GM19438 (cell line): ENCODE results near the gene NDUFB10.
A peak's percentile ranks its signal among the peaks of the same experiment; 100 is the strongest.

Experiments
- ATAC-seq: cut with Tn5 transposase; IDR thresholded peaks from one replicate; pipeline ENCODE4 v1.9.1; 2021; ENCODE audit warnings: low read depth; ENCODE audit not compliant: unreplicated experiment

Gene NDUFB10

GRCh38 chr16:1998852-1999801 lies 39.8 kb downstream of the NDUFB10 start:
- no peak for ATAC-seq

GRCh38 chr16:1999866-2000514 lies 40.7 kb downstream of the NDUFB10 start:
- no peak for ATAC-seq

- ATAC-seq, result no peak
These were observed 41.7 kb downstream of the NDUFB10 start for GRCh38 chr16:2001035-2001434.

GRCh38 chr16:2001456-2002355 lies 42.4 kb downstream of the NDUFB10 start:
- no peak for ATAC-seq

GRCh38 chr16:2002406-2003230 lies 43.3 kb downstream of the NDUFB10 start:
- no peak for ATAC-seq

GRCh38 chr16:2003231-2003826 lies 44.0 kb downstream of the NDUFB10 start:
- no peak for ATAC-seq

- no peak for ATAC-seq
These were observed 44.7 kb downstream of the NDUFB10 start for GRCh38 chr16:2003827-2004641.

GRCh38 chr16:2004795-2005517 lies 45.6 kb downstream of the NDUFB10 start:
- ATAC-seq, result no peak

GRCh38 chr16:2005646-2006045 lies 46.3 kb downstream of the NDUFB10 start:
- no peak for ATAC-seq

GRCh38 chr16:2006317-2006716 lies 47.0 kb downstream of the NDUFB10 start:
- ATAC-seq, result no peak

GRCh38 chr16:2007081-2007836 lies 47.9 kb downstream of the NDUFB10 start:
- ATAC-seq, result no peak

- no peak for ATAC-seq
These were observed 48.7 kb downstream of the NDUFB10 start for GRCh38 chr16:2008009-2008526.

GRCh38 chr16:2008631-2009163 lies 49.4 kb downstream of the NDUFB10 start:
- no peak for ATAC-seq

- peak; percentile 26 for ATAC-seq
These were observed 49.9 kb downstream of the NDUFB10 start for GRCh38 chr16:2009164-2009711.

- peak; percentile 66 for ATAC-seq
These were observed 50.6 kb downstream of the NDUFB10 start, which contains the start of gene ZNF598 for GRCh38 chr16:2009791-2010510. TSS of gene ZNF598 (minus strand) at chr16:2009821.
